IPS-15b (cell line): ENCODE results near the gene DNAJC18.
"Not testable (repeated sequence)": the region's sequence is repeated elsewhere in the genome, so short reads cannot be mapped to it uniquely, and the experiment has no call there.

Source experiments
- H3K27me3 ChIP-seq: one replicate; pipeline ENCODE4 v1.6.1; 2013; ENCODE audit warnings: low read length; ENCODE audit not compliant: control insufficient read depth, insufficient read depth
- H3K36me3 ChIP-seq: one replicate; pipeline ENCODE4 v1.6.1; 2013; ENCODE audit warnings: low read length; ENCODE audit not compliant: control insufficient read depth, insufficient read depth
- H3K4me1 ChIP-seq: one replicate; pipeline ENCODE4 v1.6.1; 2013; ENCODE audit warnings: mild to moderate bottlenecking, low read length; ENCODE audit not compliant: control insufficient read depth, insufficient read depth
- H3K4me3 ChIP-seq: one replicate; pipeline ENCODE4 v1.5.1; 2013; ENCODE audit warnings: low read depth, low read length
- H3K9ac ChIP-seq: one replicate; pipeline ENCODE4 v1.6.1; 2013; ENCODE audit warnings: low read depth, mild to moderate bottlenecking, low read length
- H3K9me3 ChIP-seq: one replicate; pipeline ENCODE4 v1.6.1; 2013; ENCODE audit warnings: mild to moderate bottlenecking, low read length; ENCODE audit not compliant: control insufficient read depth, insufficient read depth

DNAJC18 gene

DNA sequence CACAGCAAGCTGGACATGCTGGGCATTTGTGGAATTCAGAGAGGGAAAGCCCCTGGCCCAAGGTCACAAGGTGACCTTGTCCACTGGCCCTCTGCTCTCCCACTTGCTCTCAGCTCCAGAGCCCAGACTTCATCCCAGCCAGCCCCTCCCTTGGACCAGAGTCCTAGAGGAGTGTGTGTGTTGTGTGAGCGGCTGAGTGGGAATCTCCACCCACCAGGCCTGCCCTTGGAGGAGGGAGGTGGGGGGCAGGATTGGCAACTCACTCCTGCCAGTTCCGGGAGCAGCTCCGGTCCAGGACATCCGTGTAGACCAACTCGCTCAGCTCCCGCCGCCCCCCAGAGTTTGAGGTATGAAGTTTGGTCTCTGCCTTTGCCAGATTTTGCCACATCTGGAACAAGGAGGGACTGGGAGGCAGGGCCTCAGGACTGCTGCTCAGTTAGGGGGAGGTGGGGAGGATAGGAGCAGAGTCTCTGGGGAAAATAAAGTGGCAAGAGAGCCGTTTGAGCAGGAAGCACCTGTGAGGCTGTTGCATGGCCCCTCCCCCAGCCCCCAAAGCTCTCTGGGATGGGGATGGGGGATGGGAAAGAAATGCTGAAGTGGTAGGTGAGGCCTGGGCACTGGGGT is 51.0 kb downstream of the DNAJC18 start:
- H3K27me3 ChIP-seq, result peaks cover 7% of the 10 kb centered on the region
- H3K4me3 ChIP-seq, result peak overlapping the region; percentile 8
- H3K9ac ChIP-seq, result no peak overlapping the region
- no peaks in the 10 kb centered on the region for H3K9me3 ChIP-seq
- no peaks in the 10 kb centered on the region for H3K36me3 ChIP-seq
- H3K4me1 ChIP-seq, result peaks cover 11% of the 10 kb centered on the region

DNA sequence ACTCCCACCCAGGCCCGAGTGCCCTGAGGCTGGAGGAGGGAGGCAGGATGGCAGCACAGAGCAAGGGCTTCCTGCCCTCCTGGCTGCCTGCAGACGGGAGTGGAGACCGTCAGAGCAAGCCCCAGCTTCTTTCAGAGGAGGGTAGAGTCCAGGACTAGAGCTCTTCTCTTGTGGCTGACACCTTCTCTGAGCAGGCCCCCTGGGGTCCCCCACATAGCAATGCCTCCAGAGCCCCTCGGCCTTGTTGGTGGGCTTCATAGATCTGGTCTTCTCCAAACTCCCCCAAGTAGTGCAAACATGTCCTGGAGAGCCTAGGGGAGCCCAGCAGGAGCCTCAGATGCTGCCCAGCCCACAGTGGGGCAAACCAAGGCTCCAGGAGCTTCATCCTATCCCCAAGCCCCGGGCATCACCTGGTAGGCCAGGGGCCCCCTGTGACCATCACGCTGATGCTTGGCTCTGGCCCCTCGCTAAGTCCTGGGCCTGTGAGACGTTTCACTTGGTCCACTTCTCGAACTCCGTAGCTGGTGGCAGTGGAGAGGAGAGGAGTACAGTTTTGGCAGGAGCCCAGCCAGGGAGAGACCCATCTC is 51.6 kb downstream of the DNAJC18 start:
- Histone ChIP-seq H3K9ac (no peak overlapping the region), H3K9me3 (no peaks in the 10 kb centered on the region), H3K36me3 (no peaks in the 10 kb centered on the region), H3K27me3 (peaks cover 4% of the 10 kb centered on the region), H3K4me1 (peaks cover 11% of the 10 kb centered on the region), H3K4me3 (no peak overlapping the region)

DNA sequence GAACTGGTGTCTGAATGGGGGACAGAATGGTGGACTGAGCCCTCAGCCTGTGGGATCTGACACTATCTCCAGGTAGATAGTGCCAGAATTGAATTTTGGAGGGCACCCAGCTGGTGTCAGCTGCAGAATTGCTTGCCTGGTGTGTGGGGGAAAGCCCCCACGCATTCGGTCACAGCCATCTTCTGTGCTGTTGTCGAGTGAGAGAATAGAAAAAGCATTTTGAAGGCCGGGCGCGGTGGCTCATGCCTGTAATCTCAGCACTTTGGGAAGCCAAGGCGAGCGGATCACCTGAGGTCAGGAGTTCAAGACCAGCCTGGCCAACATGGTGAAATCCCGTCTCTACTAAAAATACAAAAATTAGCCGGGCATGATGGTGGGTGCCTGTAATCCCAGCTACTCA is 52.4 kb downstream of the DNAJC18 start:
- peaks cover 11% of the 10 kb centered on the region for H3K4me1 ChIP-seq
- H3K27me3 ChIP-seq, result not testable (repeated sequence)

DNA sequence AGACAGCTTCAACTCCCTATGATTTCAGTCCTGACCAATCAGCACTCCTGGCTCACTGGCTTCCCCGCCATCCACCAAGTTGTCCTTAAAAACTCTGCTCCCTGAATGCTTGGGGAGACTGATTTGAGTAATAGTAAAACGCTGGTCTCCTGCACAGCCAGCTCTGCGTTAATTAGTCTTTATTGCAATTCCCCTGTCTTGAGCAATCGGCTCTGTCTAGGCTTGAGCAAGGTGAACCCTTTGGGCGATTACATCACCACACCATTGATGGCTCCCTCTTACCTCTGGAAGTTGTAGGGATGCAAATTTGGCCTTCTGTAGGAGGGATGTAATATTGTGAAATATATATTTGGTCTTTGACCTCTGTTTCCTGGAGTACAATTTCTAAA is 53.3 kb downstream of the DNAJC18 start:
- Histone ChIP-seq H3K4me1 (peaks cover 9% of the 10 kb centered on the region), H3K4me3 (no peak overlapping the region), H3K9me3 (no peaks in the 10 kb centered on the region), H3K27me3 (peaks cover 1% of the 10 kb centered on the region), H3K36me3 (no peaks in the 10 kb centered on the region), H3K9ac (no peak overlapping the region)

More for the DNA sequence above, 52.4 kb downstream of the DNAJC18 start:
- not testable (repeated sequence) for H3K9ac ChIP-seq, H3K36me3 ChIP-seq, H3K9me3 ChIP-seq, H3K4me3 ChIP-seq

DNA sequence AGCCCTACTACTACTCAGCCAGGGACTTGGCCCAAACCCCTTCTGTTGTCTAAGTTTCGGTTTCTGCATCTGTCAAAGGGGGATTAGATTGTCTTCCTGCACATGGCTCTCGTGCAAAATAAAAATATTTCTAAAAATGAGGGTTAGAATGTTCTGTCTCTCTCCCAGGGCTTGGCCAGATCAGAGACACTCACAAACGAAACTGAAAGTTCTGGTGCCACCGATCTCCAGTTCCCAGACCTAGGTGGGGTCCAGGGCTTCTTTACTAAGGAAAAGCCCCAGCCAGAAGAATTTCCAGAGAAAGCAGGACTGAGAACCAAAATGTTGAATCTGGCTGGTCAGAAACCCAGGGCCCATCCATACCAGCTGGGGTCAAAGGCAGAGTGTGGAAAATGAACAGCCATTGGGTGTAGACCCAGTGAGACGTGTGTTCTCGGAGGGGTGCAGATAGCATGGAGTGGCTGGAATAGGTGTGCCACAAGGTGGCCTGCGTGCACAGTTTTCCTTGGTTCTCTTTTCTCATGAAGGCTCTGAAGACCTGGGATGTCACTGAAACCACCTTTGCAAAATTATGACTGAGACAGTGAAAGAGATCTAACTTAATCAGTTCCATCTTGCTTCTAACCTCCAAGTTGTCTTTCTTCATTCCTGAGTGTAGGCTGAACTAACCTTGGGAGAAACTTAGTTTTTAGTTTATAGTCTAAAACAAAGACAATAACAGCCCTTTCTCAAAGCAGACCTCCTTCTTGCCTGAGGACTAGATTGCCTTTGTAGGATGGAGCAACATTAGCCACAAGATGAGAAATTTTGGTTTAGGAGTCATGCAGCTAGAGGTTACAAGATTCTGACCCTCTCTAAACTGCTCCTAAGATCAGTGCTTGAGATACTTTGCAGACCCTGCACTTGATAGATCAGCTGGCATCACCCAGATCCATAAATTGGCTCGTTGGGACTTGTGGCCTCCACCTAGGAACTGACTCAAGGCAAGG is 54.0 kb downstream of the DNAJC18 start:
- Histone ChIP-seq H3K9ac (no peak overlapping the region), H3K4me1 (peaks cover 9% of the 10 kb centered on the region), H3K36me3 (no peaks in the 10 kb centered on the region), H3K4me3 (no peak overlapping the region), H3K27me3 (no peaks in the 10 kb centered on the region), H3K9me3 (no peaks in the 10 kb centered on the region)

DNA sequence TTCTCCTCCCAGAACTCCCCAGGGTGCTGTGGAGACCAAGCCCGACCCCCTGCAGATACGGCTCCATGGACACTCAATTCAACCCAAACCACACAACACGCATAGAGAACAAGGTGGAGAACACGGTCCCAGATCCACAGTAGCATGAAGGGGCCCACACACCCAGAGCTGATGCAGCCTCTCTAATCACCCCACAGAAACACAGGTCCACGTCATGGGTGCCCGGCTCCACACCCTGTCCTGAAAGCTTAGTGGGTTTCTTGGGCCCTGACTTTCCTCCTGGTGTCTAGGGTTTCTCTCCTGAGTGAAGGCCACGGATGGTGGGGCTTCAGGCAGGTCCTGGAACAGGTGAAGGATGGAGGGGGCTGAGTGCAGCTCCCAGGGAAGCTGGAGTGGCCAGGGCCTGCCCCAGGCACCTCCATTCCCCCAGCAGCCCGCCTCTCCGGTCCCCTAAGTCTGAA is 54.7 kb downstream of the DNAJC18 start:
- H3K4me1 ChIP-seq, result peaks cover 9% of the 10 kb centered on the region
- H3K9ac ChIP-seq, result no peak overlapping the region
- no peaks in the 10 kb centered on the region for H3K27me3 ChIP-seq
- no peaks in the 10 kb centered on the region for H3K36me3 ChIP-seq
- H3K9me3 ChIP-seq, result no peaks in the 10 kb centered on the region
- no peak overlapping the region for H3K4me3 ChIP-seq

DNA sequence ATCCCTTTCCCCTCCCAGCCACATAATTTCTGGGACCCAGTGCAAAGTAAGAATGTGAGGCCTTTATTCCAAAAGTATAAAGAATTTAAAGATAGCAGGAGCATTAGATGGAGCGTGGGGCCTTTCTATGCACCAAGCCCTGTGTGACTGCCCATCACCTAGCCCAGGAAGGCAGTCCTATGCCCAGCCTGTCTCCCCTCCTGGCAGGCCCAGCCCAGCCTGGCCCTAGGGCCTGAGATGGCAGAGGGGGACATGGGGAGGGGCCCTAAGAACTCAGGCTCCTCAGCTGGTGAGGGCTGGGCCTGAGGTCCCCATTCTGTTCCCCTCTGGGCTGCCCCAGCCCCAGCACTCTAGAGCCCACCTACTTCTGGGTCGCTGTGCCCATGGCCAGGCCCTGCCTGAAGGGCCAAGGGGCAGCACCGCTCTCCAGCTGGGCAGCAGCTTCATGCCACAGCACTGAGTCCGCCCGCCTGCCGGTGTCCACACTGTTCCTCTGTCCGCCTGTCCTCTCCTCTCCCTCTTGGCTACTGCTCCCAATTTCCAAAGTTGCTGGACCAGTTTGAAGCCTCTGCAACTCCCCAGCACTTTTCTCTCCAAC is 55.2 kb downstream of the DNAJC18 start:
- Histone ChIP-seq H3K9ac (no peak overlapping the region), H3K27me3 (no peaks in the 10 kb centered on the region), H3K4me1 (peaks cover 11% of the 10 kb centered on the region), H3K36me3 (no peaks in the 10 kb centered on the region), H3K9me3 (no peaks in the 10 kb centered on the region), H3K4me3 (no peak overlapping the region)

DNA sequence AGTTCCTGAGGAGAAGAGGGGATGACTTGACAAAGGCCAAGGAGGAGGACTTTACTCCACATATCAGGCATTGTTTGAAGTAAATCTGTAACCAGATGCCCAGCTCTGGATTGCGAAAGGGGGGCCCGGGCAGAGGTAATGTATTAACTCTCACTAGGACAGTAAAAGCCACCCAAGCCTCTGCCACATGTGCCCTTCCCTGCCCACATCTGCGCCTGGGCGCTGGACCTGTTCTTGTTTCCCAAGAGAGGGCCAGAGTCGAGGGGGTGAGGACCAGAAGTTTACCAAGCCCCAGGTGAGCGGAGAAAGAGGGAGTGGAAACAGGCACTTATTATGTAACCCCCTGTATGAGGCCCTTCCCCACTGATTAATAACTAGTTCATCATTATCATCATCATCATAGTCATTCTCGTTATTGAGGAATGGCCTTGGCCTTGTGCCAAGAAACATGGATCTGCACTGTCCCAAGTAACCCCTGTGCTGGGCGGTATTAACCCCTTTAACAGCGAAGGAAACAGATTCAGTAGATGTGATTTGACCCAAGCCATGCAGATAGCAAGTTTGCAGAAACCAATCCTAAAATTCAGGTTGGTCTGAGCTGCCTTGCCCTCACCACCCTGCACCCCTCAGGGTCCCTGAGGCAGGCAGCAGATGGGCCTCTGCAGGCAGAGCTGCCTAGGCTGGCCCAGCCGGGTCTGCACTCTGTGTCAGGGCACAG is 55.9 kb downstream of the DNAJC18 start, which contains the start of gene SLC23A1:
Gene SLC23A1 (minus strand): TSS at position 23 of the 718 bp plus-strand sequence. CDS start 44 bp downstream, outside the sequence.
- H3K9ac ChIP-seq, result no peak within 1 kb of the TSS
- peaks cover 9% of the 10 kb centered on the region for H3K4me1 ChIP-seq
- H3K27me3 ChIP-seq, result no peaks in the 10 kb centered on the region
- H3K4me3 ChIP-seq, result no peak within 1 kb of the TSS
- H3K36me3 ChIP-seq, result no peaks in the 10 kb centered on the region
- H3K9me3 ChIP-seq, result no peaks in the 10 kb centered on the region

DNA sequence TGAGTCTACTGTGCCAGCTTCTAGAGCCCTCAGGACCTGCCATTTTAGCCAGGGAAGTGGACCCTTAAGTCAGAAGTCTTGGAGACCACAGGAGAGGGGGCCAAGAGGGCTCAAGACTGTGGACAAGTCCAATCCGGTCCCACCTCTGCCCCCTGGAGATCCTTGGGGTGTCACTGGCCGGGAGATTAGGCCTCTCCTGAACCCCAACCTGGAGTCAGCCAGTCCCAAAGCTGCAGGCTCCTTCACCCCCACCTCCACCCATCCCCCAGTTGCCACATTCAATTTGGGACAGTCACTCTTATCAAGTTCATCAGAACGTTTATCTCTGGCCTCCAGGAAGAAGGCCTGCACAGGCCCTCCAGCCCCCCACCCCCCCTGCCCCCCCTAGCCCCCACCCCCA is 56.5 kb downstream of the DNAJC18 start:
- Histone ChIP-seq H3K27me3 (no peaks in the 10 kb centered on the region), H3K9ac (no peak overlapping the region), H3K4me1 (peaks cover 3% of the 10 kb centered on the region), H3K9me3 (no peaks in the 10 kb centered on the region), H3K36me3 (no peaks in the 10 kb centered on the region), H3K4me3 (no peak overlapping the region)

DNA sequence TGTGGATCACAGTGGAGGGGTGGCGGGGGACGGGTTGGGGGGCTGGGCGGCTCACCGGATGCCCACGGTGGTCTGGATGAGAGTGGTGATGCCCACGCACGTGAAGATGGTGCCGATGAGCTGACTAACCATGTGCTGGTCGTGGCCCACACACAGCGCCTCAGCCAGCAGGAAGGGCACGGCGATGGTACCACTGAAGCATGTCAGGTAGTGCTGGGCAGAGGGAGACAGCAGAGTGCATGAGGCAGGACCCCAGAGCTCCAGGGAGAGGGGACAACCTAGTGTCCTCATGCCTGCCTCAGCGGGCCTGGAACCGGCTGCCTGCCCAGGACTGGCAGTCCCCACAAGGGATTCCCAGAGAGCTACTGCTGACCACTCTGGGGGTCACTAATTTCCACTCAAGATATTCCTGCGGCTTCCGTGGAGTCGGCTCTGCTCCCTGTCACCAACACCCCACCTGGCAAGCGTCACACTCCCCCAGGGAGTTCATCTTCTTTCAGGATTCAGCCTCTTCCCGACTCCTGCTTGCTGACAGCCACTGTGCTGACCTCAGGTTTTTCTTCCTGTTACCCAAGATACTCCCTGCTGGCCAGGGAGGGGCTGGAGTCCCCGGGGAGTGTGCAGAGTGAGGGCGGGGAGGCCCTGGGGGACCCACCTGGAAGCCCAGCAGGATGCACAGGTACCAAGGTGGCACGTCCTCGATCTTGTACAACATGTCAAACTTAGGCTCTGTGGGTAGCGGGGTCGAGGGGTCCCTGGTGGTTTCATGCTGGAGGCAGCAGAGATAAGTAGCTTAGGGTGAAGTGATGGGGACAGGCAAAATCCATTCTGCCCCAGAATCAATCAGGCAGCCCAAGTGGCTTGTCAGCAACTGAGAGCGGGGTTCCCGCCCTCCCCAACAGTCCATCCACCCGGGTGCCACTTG is 57.2 kb downstream of the DNAJC18 start:
- Histone ChIP-seq H3K36me3 (no peaks in the 10 kb centered on the region), H3K4me1 (peaks cover 4% of the 10 kb centered on the region), H3K9ac (no peak overlapping the region), H3K27me3 (no peaks in the 10 kb centered on the region), H3K4me3 (no peak overlapping the region), H3K9me3 (no peaks in the 10 kb centered on the region)
